GM18909 (cell line): ENCODE data around the gene GSK3B.

Experiments
- ATAC-seq: cut with Tn5 transposase; IDR thresholded peaks from one replicate; pipeline ENCODE4 v1.9.1; 2021; ENCODE audit warnings: mild to moderate bottlenecking; ENCODE audit not compliant: unreplicated experiment, poor library complexity

Gene GSK3B

DNA sequence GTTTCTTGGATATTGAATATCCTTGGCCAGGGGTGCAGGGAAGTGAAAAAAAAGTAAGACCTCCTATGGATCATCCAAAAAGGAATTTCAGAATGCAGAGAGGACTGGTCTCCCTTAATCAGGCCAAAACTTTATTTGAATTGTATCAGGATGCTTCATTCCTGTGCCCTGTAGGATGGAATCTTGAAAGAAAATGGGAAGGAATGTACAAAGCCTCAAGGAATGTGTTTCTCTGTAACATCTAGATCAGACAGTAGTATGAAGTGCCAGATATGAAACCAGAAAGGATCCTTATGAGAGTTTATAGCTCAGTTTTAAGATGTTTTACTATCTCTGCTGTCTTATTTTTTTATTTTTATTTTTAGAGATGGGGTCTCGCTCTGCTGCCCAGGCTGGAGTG, 6.5 kb upstream of the GSK3B start:
- ATAC-seq, result no peak

DNA sequence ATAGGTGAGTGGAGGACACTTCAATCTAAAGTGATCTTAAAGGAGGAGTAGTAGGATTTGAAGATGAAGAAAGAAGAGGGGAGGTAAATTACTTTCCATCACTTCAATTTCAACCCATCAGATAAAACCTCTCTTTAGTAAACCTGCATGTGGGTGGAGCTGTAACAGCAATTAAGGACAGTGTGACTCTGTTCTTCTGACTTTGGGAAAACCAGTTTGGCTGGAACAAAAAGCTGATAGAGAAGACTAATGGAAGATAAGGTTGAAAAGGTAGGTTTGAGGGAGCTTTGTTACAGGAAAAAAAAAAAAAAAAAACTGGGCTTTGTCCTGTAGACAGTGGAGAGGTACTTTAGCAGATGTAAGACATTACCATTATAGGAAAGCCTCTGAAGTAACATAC, 4.5 kb upstream of the GSK3B start:
- ATAC-seq, result no peak

DNA sequence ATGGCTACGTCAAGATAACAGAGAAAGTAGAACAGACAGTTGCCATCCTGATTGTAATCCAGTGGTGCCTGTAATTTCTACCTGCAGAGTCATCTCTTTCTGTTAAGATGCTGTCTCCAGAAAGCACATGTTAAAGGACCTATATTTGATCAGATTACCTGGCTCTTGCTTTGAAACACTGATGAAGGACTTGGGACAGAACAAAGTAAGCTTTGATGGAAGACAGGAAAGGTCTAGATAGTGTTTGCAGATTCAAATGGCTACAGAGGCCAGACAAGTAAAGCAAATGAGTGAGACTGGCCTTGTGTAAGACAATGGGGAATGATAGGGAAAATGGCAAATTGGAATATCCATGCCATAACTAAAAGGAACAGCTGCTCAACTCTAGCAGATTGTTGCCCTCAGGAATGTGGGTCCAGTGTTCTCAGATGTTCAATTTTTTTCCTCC, 1.8 kb upstream of the GSK3B start:
- no peak for ATAC-seq

DNA sequence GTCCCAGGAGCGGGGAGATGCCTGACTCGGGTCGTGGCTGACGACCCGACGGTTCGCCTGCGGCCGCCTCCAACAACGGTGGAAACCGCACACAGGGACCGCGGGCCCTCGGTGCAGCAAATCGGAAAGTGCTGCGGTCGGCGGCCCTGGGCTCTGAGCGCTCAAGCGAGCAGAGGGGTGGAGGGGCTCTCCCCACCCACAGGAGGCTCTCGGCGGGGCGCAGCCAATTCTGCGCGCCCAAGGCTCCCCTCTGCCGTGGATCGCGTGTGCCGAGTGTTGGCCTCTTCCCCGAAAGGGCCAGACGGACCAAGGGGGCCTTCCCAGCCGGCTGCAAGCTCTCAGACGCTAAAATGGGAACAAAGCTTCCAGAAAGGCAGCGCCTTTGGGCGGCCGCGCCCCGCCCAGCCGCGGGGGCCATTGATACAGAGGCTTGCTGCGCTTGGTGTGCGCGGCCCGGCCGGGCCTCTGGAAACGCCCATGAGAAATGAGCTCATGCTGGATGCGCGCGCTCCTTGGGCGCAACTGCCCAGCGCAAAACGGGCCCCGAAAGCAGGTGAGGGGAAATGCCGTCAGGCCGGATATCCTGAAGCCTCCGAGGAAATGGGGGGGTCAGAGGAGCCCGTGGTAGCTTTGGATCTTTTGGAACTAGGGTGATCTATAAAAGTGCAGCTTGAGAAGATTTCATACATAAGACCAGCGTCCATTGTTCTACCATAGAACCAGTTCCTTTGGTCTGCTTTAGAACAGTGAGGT, 1.2 kb upstream of the GSK3B start:
- ATAC-seq, result peak; percentile 50

DNA sequence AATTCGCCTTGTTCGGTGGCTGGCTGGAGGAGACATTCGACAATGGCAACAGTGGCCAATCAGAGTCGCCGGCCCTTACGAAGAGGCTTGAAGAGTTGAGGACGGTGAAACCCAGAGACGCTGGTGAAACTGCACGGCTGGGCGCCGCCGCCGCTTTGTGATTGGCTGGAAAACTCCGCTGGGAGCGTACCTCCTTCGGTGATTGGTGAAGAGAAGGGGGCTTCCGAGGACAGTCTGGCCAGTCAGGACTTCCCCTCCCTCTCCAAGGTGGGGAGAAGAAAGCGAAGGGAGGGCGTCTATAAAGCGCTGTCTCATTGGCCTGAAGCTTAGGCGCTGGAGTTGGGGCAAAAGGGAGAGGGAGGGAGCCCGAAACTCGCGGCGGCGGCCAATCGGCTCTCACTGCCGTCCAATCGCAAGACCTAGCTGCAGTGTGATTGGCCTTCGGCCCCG, 554 bp upstream of the GSK3B start:
- ATAC-seq, result peak; percentile 73

DNA sequence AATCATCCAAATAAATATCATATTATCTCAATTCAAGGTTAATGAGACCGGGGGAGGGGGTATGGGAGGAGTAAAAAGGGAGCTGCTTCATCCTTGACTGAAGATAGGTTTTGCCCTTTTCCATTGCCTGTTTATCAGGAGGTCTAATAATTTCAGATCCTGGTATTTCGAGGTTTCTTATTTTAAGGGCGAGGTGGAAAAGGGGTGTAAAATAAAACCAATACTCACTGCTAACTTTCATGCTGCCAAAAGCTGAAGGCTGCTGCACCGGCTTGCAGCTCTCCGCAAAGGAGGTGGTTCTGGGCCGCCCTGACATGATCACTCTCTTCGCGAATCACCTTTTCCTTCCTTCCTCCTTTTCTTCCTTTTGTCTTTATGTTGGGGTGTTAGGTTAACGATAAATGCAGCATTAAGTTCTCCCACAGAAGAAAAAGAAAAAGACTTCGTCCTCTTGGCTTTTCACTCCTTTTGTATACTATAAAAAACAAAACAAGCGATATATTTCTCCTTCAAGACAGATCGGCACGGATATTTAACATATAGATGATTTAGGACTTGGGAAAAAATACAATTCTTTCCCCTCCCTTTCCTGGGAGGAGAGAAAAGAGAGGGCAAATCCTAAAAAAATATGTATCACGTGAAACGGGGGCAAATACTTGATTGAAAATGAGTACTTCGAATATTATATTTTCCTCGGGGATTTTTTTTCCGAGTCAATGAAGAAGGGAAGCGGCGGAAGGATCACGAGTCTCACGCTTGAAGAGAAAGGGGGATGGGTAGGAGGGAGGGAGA, 932 bp downstream of the GSK3B start:
- no peak for ATAC-seq

DNA sequence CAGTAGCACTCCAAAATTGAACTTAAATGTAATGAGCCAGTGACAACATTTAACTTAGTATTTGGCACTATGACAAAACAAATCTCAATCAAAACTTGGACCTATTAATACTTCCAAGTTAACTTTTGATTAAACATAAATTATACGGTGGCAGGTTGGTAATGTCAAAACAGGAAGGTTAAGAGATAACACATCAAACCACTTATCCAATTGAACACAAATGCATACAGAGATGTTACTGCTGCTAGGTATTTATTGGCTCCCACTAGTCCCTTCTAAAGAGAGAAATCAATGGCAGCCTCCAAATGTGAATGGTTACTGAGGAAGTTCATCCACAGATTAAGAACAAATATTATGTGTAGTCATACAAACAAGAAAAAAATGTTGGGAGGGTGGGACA, 1.8 kb downstream of the GSK3B start:
- no peak for ATAC-seq

DNA sequence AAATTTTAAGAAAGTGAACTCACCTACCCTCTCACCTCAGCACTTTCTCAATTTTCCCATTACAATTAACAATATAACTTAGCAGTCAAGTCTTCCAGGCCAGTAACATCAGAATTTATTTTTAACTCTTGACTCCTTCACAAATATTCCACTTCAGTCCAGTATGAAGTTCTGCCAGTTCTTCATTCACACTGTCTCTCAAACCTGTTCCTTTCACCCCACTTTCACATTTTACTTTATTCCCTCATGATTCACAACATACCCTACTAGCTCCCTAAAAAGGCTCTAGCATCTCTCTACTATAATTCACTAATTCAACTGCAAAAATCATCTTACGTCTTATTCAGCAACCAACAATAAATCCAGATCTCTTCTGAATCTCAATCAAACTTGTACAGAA, 3.8 kb downstream of the GSK3B start:
- ATAC-seq, result no peak

DNA sequence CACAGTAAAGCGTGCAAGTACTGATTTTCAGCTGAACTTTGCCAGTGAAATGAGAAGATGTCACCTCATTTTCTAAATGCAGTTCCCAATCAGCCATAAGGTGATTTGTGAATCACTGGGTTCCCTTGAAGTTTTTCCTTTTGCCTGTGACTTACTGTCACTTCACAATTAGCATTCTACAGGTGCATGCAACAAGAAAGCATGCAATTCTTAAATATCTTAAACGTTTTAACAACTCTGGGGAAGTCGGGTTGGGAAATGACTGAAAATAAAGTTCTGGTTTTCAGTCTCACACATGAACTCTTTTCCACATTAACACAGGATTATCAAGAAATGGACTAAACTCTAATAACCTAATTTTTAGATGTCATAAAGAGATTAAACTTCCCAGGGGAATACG, 5.2 kb downstream of the GSK3B start:
- ATAC-seq, result no peak

DNA sequence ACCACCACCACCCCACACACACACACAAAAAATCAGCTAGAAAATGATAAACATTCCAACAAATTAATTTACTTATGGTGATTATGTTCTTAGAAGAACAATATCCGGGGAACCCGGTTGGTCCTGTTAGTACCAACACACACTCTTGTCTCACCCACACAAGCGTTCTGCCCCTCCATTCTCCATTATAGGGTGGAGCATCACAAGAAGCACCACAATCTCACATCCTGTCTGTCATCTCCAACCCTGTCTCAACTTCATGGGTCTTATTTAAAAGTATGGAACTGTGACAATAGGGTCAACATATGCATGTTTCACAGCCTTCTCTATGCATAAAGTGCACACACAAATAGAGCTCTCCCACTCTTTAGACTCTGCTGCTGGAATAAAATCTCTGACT, 5.6 kb downstream of the GSK3B start:
- ATAC-seq, result no peak

DNA sequence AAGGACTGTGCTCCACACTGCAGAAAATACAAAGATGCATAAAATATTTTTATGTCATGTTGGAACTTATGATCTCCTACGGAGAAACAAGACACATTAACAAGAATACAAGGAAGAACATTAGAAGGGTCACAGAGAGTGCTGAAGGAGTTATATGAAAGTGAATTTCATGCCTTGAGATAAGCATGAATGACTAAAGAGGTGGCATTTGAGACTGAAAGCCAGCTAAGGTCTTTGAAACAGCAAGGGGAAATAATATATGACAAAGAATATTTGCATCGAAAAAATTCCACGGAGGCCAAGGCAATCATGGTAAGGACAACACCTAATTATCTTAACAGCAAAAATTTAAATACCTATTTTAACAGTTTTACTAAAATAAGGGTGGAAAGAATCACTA, 12.5 kb downstream of the GSK3B start:
- no peak for ATAC-seq

DNA sequence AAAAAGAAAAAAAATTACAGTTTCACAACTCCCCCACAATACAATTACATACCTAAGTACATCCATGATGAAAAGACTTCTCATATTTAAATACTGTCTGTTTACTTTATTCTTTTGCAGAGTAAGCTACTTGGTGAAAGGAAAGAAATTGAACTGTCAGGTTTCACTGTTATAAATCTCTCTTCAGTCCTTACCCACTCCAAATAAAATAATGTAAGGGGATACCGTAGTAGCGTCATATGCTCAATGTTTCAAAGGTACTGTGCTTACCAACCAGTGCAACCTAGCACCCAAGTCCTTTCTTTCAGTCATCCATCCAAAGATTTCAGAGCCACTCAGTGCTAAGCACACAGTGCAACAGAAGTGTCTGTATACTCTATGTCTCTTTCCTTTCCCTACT, 13.4 kb downstream of the GSK3B start:
- no peak for ATAC-seq

DNA sequence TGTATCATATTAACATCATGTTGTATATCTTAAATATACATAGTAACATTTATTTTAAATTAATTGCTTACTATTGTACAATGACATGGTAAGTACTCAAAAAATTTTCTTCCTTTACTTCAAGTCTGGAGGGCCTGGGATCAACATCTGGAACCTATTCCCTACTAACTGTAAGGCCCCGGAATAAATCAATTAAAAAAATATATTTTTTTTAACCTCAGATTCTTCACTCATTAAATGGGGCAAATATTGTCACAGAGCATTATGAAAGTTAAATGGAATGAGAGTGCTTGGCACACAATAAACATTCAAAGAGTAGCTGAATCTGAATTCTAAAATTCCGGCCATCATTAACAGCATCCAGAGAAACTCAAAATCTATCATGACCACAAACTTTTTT, 16.5 kb downstream of the GSK3B start:
- no peak for ATAC-seq

DNA sequence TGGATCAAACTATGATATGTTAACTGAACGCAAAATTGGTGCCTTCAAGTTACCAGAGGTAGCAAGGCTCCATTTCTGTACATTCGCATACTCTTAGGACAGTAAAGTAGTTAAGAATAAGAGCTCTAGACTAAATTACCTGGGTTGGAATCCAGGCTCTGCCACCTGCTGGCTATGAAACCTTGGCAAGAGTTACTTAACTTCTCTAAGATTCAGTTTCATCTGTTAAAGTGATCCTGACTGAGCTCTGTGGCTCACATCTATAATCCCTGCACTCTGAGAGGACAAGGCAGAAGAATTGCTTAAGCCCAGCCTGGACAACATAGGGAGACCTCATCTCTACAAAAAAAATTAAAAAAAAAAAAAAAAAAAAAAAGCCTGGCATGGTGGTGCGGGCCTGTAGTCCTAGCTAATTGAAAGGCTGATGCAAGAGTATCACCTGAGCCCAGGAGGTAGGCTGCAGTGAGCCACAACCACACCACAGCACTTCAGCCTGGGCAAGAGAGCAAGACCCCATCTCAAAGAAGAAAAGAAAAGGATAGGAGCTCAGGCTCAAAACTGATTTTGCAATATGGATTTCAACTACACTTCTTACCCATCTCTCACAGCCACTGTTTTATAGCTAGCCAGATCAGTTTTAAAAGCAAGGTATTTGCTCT, 21.3 kb downstream of the GSK3B start:
- no peak for ATAC-seq

DNA sequence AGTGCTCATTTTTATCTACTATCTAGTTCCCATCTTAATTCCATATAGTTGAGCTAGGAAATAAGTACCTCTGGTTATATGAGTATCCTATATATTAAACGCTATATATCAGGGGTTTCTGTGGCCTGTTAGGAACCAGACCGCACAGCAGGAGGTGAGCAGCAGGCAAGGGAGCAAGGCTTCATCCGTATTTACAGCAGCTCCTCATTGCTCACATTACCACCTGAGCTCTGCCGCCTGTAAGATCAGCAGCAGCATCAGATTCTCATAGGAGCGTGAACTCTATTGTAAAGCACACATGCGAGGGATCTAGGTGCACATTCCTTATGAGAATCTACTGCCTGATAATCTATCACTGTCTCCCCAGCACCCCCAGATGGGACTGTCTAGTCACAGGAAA, 23.0 kb downstream of the GSK3B start:
- no peak for ATAC-seq

DNA sequence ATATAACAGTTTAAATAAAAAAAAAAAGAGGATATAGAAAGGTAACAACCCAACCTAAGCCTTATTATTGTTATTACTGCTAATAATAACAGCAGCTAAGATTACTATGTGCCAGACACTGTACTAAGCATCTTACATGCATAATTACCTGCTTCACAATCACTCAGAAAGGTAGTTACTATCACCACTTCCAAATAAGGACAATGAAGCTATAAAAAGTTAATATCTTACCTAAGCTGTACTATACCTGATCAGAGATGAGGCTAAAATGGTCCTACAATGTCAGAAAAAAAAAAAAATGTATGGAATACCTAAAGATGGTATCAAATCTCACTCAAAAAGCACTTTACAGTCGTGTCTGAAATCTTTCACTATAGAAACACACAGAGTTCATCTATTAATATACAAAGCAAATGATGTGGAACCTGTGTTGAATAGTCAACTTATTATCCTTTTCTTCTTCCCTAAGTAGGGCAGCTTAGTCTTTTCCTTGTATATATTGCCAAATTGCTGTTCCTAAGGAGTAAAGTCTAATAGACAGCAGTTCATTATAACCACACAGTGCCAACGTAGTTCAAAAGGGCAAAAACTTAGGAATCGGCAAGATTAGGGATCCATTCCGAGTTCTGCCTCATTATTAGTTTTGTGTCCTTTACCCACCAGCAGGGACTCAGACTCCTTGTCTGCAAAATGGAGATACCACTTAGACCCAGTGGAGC, 23.8 kb downstream of the GSK3B start:
- no peak for ATAC-seq

DNA sequence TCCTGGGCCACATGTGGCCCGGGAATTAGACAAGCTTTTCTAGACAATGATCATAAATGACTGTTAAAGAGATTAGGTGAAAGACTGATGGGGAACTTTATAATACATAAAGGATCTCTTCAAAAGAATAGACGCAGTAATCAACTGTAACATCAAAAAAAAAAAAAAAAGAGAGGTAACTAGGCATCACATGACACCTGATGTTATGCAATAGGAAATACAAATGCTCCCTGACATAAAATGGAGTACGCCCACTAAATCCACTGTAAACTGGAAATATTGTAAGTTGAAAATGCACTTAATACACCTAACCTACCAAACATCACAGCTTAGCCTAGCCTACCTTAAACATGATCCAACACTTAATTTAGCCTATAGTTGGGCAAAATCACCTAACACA, 27.2 kb downstream of the GSK3B start:
- ATAC-seq, result no peak

DNA sequence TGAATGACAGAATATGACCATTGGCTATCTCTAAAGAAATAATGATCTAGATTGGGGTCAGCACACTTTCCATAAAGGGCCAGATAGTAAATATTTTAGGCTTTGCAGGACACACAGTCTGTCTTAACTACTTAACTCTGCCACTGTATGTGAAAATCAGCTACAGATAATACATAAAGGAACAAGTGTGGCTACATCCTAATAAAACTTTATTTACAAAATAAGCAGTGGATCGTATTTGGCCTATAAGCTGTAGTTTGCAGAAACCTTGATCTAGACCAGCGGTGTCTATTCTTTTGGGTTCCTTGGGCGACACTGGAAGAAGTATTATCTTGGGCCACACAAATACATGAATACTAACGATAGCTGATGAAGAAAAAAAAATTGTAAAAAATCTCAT, 27.6 kb downstream of the GSK3B start:
- no peak for ATAC-seq

DNA sequence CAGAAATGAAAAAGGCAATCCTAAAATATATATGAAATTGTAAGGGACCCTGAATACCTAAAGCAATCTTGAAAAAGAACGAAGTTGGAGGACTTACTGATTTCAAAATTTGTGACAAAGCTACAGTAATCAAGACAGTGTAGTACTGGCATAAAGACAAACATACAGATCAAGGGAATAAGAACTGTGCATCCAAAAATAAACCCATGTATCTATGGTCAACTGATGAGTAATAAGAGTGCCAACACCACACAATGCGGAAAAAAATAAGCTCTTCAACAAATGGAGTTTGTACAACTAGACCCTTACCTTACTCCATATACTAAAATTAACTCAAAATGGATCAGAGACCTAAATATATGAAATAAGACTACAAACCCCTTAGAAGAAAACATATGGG, 29.6 kb downstream of the GSK3B start:
- ATAC-seq, result no peak

DNA sequence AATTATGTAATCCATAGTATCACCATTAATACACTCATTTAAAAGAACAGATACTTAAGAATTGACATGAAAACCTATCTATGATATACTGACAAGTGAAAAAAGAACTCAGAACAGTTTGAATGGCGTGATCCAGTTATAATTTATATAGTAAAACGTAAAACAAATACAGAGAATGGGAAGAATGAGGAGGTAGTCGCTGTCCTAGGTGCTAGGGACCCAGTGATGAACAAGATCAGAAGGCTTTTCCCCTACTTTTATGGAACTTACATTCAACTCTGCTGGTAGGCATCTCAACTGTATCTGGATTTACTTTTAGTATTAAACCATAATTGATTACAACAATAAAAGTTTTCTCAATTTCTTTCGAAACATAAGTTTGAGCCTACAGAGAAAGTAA, 31.8 kb downstream of the GSK3B start:
- ATAC-seq, result no peak
